GM21576 (cell line): Measurements from ENCODE around the gene CCSER2.
A peak's percentile ranks its signal among the peaks of the same experiment; 100 is the strongest.
"Not testable (repeated sequence)": the region's sequence is repeated elsewhere in the genome, so short reads cannot be mapped to it uniquely, and the experiment has no call there.

Experiments used
- ATAC-seq: cut with Tn5 transposase; IDR thresholded peaks from one replicate; pipeline ENCODE4 v1.9.1; 2021; ENCODE audit warnings: mild to moderate bottlenecking, moderate library complexity; ENCODE audit not compliant: unreplicated experiment

CCSER2 gene

GRCh38 chr10:84511709-84512285, 183.4 kb downstream of the CCSER2 start:
- no peak for ATAC-seq

GRCh38 chr10:84517554-84517953, 189.2 kb downstream of the CCSER2 start:
- no peak for ATAC-seq

DNA sequence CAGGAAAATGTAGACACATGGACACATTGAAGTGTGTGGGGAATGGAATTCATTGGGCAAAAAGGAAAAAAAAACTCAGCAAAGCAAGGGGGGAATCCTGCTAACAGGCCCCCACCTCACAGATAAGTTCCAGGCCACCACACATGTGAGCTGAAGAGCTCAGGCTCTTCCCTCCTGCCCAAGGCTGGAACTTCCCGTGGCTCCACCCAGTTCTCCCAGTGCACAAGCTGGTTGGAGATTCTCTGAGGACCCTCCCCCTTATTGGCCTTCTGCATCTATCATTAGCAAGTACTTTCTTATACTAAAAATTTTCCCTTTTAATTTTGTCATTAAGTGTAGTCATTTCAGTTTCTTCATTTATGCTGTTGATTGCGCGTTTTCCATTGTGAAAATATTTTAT, 190.8 kb downstream of the CCSER2 start:
- ATAC-seq = no peak

DNA sequence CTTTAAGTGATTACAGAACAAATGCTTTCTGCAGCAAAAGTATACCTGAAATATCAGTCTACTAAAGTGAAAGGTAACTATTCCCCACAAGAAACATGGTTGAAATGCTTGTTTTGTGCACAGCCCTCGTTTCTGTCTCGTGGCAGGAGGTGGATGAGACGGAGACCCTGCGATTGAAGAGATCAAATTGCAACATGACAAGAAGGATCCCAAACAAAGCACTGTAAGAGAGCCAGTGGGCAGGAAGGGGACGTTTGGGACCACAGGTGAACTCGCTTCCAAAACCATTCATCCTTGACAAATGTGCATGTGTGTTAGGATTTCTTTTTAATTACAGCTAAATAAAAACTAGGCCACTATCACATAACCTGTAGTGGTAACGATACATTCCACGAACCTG, 192.6 kb downstream of the CCSER2 start:
- no peak for ATAC-seq

DNA sequence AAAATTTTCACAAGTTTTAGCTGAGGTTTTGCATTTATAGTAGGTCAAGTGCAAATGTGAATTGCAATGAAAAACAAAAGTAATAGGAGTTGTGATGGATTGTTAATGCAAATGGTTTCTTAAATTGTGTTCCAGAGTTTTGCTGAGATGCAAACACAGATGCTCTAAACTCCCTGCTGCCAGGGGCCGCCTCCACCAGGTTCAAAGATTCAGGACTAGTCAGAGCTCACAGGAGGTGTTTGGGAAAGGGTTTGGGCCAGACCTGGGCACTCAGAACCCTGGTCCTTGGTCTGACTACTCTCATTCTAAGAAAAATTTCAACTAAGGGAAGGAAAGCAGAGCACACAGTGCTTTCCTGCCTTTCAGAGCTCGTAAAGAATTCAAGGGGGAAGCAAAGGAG, 193.1 kb downstream of the CCSER2 start:
- no peak for ATAC-seq

DNA sequence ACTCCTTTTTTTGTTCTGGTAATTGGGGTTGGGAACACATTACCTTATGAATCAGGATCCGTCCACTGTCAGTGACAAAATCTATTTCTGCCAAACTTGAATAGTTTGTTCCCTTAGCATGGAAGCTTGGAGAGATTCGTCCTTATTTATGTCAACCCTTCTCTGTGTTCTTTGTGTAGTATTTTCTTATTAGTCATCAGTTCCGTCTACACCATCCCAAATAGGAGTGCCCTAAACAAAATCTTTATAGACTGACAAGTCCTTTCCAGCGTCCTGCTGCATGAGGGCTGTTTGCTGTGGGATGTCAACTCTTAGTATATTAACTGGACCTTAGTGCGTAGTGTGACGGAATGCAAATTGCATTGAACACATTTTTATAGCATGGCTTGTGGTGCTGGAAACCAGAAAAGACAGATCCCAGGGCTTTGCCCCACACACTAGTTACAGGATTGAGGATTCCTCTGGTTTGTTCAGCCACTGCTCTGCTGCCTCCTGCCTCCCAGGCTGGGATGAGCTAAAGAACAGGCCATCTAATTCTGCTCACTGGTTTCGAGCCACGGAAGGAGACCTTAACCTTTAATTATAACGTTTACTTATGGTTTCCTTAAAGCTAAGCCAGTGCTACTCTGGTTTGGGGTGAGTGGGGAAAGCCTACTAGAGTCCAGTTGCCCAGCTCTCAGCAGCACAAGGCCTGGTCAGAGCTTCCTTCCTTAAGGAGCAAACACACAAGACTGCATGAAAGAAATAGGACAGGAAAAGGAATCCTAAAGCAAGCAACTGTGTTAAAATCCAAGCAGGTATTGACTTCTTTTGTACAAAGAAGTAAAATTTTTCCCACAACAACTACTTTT, 194.4 kb downstream of the CCSER2 start:
- no peak for ATAC-seq

DNA sequence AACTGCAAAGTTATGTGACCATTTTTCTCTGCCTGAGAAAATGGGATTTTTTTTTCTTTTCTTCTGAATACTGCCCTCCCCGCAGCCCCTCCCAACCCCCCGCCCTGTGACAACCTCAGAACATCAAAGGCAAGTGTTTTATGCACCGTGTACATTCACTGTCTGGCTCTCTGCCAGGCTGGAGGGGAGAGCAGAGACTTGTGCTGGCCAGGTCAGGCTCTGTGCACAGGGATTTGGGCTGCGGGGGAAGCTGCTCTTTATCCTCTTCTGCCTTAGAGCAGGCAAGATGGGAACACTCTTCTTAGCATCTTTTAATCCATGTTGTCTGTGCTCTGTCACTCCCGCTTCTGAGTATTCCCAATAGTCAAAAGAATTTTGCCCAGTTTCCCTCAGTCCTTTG, 195.1 kb downstream of the CCSER2 start:
- no peak for ATAC-seq

DNA sequence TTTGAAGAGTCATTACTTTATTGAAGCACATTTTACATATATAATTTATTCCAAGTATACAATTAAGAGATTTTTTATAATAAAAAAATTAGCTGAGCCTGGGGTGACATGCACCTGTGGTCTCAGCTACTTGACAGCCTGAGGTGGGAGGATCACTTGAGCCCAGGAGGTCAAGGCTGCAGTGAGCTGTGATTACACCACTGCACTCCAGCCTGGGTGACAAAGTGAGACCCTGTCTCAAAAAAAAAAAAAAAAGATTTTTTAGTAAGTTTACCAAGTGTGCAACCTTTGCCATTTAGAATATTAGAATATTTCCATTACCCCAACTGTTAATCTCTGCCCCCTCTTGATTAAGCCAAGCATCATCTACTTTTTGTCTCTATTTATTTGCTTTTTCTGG, 196.0 kb downstream of the CCSER2 start:
- no peak for ATAC-seq

GRCh38 chr10:84525120-84525806, 196.9 kb downstream of the CCSER2 start:
- no peak for ATAC-seq

DNA sequence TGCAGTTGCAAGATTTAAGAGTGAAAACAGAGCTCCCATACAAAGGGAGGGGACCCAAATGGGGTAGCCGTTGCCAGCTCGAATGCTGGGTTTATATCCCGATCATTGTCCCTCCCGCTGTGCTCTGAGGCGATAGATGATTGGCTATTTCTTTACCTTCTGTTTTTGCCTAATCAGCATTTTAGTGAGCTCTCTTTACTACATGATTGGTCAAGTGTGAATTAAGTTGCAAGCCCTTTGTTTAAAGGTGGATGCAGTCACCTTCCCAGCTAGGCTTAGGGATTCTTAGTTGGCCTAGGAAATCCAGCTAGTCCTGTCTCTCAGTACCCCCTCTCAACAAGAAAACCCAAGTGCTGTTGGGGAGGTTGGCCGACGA, 197.4 kb downstream of the CCSER2 start:
- ATAC-seq = not testable (repeated sequence)

GRCh38 chr10:84527386-84527785, 199.0 kb downstream of the CCSER2 start:
- not testable (repeated sequence) for ATAC-seq

GRCh38 chr10:84528526-84528925, 200.1 kb downstream of the CCSER2 start:
- ATAC-seq = not testable (repeated sequence)

GRCh38 chr10:84530724-84531325, 202.4 kb downstream of the CCSER2 start:
- ATAC-seq = no peak

- no peak for ATAC-seq
These were observed 203.0 kb downstream of the CCSER2 start for GRCh38 chr10:84531396-84531795.

DNA sequence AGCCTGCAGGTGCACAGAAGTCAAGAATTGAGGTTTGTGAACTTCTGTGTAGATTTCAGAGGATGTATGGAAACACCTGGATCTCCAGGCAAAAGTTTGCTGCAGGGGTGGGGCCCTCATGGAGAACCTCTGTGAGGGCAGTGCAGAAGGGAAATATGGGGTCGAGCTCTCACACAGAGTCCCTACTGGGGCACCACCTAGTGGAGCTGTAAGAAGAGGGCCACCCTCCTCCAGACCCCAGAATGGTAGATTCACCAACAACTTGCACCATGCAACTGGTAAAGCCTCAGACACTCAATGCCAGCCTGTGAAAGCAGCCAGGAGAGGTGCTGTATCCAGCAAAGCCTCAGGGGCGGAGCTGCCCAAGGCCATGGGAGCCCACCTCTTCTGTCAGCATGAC, 205.8 kb downstream of the CCSER2 start:
- ATAC-seq = no peak

DNA sequence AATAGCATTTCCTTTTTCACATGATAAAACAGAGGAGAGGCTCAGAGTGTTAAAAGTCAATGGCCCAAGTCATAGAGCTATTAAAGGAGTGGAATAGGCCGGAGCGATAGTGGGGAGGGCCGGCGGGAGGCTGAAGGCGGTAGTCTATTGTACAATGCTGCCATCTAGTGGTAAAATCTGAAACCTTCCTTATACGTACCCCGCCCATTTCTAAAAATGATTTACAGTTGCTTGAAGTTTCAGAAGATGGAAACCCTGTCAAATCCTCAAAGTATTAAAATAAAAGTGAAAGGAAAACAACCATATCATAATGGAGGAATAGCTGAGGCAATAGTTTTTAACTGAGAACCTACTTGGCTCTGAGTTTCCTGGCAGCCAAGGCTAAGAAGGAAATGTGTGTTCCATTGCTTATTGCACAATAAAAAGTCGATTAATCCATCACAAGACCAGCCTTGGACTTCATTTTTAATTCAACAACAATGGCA, 209.1 kb downstream of the CCSER2 start:
- peak; percentile 65 for ATAC-seq

DNA sequence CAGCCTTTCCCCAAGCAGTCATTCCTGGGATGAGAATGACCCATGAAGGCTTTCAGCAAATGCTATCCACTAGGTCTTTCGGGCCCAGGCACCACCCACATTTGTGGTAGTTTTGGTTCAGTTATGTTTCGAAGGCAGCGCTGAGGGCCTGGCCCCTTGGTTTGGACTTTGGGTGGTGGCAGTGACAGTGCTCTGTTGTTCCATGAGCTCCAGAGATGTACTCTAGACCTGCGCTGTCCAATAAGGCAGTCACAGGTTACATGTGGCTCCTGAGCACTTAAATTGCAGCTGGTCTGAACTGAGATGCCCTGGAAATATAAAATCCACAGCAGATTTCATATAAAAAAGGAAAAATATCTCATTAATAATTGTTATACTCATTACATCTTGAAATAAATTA, 209.6 kb downstream of the CCSER2 start:
- no peak for ATAC-seq

DNA sequence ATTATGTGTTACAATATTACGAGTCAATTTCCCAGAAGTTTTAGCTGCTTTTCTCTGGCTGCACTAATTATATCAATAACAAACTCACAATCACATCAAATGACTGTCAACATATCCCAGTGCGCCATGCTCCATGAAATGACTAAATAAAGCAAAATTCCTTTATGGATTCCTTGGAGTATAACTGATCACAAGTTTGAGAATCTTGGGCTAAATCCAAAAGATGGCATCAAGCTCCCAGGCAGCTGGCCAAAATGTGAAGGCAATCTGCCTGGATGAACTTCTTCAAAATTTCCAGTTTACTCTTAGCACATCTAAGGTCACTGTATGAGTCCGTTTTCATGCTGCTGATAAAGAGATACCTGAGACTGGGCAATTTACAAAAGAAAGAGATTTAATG, 210.8 kb downstream of the CCSER2 start:
- ATAC-seq = no peak

DNA sequence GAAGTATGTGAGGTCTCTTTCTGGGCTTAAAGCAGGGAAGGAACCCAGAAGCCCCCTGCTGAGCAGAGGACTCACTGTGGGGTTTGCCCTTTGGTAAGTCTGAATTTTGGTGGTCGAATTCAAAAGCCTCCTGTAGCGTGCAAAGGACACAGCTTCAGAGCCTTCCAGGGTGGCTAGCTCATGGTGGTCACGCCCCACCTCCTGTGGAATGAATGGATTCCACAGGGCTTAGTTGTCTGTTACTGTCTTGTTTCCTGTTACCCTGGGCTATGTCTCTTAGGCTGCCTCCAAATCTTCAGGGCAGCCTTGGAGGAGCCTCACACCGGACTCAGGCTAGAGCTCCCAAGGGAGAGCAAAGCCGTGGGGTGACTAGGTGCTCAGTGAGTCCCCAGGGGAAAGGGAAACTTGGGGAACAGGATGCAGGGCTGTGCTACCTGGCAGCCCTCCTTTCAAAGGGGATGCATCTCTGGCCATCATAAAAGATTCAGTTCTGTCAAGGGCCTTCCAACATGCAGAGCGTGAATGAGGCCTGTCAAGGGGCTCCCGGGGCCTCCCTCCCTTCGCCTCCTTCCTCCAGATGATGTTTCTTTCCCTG, 211.7 kb downstream of the CCSER2 start:
- peak; percentile 5 for ATAC-seq

GRCh38 chr10:84540617-84541288, 212.4 kb downstream of the CCSER2 start:
- ATAC-seq = peak; percentile 81

DNA sequence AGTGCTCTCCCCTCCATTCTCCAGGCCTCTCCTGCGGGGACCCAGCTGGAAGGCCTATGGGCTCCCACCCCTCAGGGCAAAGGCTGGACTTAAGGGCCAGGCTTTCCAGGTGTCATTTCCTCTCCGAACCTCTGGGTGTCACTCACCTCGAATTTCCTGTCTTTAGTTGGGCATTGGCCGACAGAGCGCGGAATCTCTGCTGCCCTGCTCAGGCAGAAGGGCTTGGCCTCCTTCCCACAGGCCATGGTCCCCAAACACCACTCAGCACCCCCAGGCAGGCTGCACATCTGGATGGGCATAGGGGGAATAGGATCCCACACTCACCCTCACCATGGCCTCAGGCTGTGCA, 212.9 kb downstream of the CCSER2 start:
- ATAC-seq = no peak
